HG03558 (cell line): ENCODE results near the gene TMPRSS4.

Experiments used
- ATAC-seq: cut with Tn5 transposase; IDR thresholded peaks from one replicate; pipeline ENCODE4 v1.9.1; 2021; ENCODE audit warnings: moderate number of reproducible peaks; ENCODE audit not compliant: unreplicated experiment; ENCODE audit errors: extremely low read depth

TMPRSS4 gene

DNA sequence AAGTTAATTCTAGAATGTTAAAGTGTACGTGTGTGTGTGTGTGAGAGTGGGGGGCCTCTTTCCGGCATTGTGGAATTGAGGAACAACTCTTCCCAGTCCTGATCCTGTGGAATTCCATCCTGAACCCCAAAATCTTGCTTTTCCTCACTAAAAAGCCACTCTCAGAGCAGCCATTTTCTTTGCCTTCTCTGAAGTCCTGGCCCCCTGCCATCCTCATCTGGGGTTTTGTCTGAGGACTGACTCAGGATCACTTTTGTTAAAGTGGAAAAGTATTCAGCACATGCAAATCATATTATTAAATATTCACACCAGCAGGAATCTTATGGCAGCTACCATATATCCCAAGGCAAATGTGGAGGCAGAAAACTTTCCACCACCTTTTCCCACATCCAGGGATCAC lies 72.0 kb downstream of the TMPRSS4 start:
- no peak for ATAC-seq

DNA sequence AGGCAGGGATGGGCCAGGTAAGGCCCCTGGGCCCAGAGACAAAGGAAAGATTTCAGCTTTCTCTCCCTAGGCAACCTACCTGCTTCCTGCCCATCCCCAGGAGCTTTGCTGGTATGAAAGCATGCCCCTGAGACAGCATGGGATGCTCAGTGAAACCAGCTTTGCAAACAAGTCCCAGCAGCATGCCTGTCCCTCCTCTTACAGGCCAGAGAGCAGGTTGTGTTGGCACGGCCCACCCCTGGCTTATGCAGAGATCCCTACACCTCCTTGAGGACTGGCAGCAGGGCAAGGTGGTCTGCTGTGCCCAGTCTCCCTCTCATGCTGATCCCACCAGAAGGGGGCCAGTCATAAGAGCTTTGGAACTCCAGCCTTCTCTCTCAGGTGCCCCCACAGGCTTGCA lies 72.6 kb downstream of the TMPRSS4 start:
- no peak for ATAC-seq

DNA sequence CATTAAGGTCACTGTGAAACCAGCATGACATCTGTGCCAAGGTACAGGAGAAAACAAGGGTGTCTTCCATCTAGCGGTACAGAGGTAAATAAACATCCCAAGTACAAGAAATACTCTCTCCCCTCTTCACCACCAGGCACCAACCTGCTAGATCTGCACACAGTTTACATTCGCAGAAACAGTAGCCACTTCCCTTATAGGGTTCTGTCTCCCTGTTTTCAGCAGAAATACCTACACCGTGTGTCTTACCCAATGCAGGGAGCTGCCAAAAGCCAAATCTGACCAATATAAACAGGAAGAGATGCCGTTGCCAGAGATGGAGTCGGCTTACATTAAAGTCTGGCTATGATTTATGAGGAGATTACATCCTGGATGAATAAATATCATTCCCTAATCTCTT lies 74.6 kb downstream of the TMPRSS4 start:
- no peak for ATAC-seq

DNA sequence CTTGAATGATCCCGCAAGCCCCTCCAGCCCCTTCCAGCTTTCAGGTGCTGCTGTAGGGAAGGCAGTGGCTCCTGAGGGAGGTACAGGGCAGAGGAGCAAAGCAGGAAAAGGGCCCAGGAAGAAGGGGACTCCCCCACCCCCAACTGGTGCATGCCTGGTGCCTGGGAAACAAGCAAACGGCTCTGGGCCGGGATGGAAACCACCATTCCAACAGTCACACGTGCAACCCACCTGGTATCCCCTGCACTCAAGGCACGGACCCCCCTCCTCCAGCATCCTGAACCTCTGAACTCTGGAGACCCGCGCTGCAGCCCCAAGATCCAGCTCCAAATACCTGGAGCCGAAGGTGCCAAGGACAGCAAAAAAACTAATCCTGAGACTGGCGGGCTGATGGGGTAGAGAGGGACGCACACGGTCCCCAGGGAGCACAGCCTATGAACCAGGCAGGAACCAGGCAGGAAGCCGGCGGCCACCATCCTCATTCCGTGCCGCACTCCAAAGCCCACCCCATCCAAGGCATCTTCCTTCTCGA lies 75.2 kb downstream of the TMPRSS4 start:
- ATAC-seq: no peak

DNA sequence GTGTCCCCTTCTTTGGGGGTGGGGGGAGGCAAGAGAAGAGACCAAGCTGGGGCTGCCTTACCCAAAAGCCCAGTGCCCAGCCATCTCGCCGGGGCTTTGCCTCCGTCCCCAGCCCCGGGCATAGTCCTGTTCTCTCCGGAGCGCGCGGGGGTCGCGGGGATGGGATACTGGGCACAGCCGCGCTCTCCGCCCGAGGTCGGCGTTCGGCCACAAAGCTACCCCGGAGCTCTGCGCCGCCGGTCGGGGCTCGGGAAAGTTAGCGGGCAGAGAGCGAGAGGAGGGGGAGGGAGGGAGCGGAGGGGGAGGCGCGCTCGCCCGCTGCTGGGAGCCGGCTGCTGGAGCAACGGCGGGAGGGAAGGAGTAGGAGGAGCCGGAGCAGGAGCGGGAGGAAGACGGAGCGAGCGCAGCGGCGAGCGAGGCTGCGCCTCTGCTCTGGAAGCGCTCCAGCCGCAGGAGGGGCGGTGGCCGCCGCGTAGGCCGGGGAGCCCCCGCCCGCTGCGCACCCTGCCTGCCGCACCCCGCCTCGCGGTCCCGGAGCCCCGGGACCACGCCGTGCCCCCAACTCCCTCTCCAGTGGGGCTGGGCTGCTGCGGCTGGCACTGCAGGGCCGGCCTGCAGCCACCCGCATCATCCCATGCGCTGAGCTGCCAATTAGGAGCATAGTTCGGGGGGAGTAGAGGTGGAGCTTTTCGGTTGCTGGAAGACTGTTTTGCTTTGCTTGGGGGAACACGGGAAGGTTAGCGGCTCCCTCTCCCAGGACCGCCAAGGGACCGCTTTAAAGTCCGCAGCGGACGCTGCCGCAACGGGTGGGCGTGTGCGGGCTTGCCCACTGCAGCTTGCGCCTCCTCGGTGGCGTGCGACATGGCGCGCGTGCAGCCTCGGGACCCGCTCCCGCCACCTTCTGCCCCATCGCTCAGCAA lies 75.9 kb downstream of the TMPRSS4 start, which contains the start of gene SCN4B:
SCN4B (minus strand) TSS at position 272 of the 920 bp plus-strand sequence; CDS start at position 122, 150 bp downstream.
- ATAC-seq: no peak

DNA sequence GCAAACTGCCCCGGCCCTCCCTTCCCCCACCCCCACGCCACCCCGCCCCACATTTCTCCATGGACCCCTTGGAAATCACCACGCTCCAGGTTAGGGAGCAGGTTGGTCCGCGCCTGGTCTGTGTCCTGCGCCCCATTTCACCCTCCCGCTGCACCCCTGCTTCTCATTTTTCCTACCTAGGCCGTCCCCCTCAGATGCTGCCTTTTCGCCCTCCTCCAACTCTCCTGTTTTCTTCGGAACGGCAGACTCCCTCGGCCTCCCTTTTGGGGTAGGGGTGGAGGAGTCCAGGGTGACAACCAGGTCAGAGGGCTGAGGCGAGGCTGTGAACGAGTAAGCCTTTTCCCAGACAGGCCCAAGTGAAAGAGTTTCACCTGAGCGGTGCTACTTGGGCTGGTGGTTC lies 76.6 kb downstream of the TMPRSS4 start:
- no peak for ATAC-seq

DNA sequence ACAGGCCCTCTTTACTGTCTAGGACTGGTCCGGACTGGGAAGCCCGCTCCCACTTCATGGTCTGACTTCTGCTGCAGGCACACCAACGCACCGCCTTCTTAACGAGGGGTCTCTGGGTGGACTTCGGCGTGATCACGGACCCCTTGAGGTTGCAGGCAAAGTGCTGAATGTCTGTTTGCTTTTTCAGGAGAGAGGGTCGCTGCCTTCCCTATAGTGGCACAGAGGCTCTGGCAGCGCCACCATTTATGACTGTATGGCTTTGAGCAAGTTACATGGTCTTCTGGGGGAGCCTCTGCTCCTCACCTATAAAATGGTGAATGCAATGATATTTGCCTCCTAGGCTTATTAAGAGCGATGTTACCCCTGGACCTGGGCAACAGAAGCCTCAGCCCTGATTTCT lies 77.1 kb downstream of the TMPRSS4 start:
- ATAC-seq: no peak

DNA sequence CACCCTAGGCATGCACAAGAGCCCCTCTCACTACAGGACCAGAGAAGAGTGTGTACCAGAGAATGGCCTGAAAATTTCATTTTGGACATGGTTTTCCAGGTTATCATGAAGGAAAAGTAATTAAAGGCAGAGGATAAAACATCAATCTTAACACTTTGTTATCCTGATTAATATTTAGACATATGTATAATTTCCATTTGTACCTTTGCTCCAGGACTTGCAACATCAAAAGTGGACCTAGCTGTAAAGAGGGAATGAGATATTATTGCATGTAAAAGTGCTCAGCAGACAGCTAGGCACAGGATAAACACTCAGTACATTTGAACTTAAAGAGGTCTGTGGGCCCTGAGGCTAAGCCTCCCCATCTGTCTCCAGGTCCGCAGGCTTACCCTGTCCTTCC lies 77.8 kb downstream of the TMPRSS4 start:
- ATAC-seq: no peak

DNA sequence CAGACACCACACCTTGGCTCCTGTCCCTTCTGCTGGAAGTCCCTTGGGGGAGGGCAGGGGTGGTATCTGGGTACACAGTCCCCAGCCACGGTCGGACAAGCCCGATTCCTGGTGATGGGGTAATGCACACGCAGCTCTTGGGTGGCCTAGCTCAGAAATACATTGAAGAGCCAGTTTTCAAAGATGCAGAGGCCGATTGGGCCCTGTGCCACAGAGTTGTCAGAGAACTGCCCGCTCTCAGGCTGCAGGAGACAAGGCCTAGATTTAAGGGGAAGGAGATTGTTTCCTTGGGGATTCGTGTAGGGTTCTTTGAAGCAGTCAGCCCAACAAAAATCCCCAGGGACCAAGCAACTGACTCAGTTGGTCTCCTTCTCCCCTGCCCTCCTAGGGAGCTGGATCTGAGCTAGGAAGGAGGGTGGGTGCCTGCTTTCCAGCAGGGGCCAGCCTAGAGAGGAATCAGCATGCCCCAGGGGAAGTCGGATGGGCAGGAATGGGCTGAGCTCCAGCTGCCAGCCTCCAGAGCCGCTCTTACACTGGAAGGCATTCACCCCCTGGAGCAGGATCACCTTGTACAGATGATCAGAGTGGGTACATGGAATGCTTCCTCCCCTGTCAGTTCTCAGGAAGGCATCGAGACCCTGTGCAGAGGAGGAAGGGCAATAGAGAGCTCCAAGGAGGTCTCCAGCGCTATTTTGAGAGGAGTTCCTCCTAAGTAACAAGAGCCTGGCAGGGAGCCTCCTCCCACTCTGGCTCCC lies 79.1 kb downstream of the TMPRSS4 start:
- no peak for ATAC-seq

DNA sequence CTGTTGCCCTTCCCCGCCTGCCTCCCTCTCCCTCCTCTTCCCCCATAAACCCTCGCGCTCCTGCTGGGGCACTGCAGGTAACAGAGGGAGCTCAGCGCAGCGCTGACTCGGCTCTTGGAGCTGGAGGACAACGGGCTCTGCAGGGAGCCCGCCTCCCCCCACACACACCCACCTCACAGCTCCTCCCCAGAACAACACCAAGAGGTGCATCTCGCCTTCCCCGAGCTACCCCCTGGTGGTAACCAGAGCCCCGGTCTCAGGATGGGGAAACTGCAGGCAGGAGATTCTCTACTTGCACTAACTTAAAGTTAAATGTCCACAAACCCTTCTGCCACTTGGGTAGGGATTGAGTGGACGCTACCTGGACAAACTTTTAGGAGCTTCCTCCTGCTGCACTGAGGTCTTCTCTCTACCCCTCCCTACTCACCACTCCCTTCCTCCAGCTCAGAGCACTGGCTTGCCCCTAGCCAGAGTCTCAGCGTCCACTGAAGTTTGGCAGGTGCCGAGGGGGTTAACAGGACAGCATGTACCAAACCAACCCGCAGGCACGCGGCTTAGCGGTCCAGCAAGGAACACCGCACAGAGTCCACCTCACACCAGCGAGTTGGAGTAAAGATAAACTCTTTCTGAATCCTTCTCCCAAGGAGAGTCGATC lies 79.8 kb downstream of the TMPRSS4 start:
- no peak for ATAC-seq

DNA sequence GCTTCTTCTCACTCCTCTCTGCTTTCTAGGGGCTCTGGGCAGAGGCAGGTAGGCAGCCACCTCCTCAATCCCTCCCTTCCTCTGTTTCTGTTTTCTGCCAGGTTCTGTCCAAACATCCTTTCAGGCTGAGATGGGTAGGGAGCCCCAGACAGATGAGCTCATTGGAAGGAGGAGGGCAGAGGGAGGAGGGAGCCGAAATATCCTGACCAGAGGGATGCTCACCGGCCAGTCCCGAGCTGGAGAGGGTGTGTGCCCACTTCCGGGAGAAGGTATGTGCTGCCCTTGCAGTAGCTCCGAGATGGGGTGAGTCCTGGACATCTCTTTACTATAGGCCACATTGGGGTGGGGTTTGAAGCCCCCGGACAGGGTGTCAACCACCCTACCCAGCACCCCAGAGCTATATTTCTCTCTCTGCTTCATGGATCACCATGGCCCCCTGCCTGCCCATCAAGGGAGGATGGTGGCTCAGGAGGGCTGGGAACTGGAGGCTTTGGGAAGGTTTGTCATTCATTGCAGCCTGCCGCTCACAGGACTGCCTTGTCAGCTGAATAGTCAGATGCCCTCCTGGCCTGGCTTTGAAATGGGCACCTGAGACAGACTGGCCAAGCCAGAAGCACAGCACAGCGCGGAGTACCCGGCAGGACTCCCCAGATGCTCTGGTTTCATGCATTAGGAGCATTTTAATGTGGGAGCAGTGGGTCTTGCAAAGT lies 80.5 kb downstream of the TMPRSS4 start:
- ATAC-seq: no peak

DNA sequence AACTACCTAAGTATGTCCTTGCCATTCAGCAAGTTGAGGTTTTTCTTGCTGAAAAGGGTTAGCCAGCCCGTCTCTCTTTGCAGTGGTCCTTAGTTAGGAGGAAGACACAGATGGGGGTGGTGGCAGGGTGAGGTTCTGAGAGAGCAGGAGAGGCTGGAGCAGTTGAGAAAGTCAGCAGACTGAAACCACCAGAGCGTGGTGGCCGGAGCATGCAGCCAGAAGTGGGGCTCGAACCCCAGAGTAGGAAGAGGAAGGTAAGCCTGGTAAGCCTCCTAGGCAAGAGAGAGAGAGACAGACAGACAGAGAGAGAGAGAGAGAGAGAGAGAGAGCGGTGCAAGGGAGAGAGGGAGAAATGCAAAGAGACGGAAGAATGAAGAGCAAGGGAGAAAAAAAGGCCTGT lies 84.9 kb downstream of the TMPRSS4 start:
- ATAC-seq: no peak

DNA sequence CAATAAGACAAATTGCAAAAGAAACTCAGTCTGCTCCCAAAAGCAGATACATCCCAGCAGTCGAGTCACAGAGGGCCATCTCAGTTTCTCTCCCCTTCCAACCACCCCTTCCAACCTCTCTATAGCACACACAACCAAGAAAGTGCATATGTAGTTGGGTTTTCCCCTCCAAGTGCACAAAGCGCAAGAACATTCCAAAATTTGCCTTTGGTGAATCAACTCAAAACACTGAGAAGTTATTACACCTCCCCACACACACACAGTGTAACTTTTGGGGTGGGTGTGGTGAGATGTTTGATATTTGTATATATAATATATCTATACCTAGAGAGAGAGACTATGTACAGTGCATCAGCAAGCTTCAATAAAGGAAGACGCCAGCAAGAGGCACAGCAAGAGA lies 86.0 kb downstream of the TMPRSS4 start:
- ATAC-seq: no peak

DNA sequence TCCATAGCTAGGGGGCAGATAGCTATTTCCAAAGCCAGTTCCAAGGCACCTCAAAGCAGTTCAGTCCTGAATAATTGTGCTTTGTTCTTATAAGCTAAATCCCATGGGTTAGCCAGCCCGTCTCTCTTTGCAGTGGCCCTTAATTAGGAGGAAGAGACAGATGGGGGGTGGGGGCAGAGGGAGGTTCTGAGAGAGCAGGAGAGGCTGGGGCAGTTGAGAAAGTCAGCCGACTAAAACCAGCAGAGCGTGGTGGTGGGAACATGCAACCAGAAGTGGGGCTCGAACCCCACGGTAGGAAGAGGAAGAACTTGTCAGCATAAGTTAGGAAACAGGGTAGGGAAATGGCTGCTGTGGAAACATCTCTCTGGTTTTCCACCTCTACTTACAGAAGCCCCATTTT lies 86.6 kb downstream of the TMPRSS4 start:
- ATAC-seq: no peak

DNA sequence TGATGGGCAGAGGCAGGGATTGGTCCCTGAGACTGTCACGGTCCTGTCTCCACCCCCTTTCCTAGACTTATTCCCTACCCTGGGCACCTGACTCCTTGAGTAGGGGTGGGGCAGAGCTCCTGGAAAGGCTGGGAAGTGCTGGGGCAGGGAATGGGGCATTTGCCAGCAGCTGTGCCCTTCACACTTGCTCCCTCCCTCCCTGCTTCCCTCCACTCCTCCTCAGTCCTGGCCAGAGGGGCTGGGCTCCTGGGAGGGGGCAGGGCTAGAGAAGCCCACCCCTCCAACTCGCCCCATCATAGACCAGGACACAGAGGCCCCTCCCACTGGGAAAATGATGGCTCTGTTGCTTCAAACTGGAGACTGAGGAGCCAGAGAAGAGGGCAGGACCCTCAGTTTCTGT lies 88.0 kb downstream of the TMPRSS4 start:
- ATAC-seq: no peak

DNA sequence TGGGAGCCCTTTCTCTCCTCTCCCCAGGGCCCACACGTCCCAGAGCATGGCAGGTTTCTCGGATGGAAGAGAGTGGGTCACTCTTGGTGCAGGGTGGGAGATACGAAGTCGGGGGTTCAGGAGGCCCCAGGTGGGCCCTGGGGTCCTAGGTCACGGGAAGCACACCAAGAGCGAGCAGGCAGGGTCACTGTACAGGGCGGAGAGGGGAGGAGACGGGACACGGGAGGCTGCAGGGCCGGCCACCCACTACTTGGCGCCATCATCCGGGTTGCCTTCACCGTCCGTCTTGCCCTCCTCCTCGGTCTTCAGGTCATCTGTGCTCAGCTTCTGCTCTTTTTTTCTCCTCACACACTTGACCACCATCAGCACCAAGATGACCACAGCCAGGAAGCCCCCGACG lies 89.8 kb downstream of the TMPRSS4 start:
- no peak for ATAC-seq

DNA sequence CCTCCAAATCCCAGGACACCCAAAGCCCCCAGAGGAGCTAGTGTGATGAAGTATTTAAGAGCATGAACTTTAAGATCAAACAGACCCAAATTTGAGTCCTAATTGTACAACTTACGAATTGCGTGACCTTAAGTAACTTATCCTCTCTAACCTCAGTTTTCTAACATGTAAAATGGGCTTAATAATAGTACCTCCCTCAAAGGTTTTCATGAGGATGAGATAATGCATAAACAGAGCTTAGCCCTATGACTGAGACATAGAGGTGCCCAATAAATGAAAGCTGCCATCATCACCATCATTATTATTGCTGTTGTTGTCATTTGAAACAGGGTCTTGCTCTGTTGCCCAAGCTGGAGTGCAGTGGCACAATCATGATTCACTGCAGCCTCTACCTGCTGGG lies 90.4 kb downstream of the TMPRSS4 start:
- no peak for ATAC-seq

DNA sequence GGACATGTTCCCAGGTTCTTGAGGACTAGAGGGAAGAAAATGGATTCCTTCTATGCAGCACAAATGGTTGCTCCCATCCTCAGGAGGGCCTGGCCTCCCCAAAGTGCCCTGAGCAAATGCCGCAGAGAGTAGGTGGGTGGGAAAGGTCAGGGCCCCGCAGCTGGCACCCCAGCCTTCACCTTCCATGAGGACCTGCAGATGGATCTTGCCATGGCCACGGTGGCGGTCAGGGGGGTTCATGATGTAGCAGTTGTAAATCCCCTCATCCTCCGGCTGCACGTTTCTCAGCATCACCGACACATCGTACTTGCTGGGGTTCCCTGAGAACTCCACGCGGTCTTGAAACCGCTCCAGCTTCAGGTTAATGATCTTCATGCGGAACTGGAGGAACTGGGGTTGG lies 91.0 kb downstream of the TMPRSS4 start:
- no peak for ATAC-seq

DNA sequence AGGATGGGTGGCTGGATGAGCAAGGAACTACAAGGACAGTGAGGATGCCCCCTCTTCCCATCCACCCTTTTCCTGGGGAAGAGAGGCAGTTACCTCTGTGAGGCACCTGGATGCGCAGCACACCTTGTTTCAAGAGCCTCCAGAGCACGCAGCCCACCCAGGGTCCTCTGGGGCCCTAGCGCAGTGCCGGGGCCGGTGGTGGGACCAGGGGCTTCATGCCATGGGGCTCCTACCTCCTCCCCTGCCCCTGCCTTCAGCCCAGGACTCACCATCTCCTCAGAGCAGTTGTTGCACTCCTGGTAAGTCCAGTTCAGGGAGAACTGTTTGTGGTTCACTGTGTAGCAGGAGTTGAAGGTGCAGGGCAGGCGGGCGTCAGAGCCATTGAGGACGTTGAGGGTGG lies 91.4 kb downstream of the TMPRSS4 start:
- no peak for ATAC-seq

DNA sequence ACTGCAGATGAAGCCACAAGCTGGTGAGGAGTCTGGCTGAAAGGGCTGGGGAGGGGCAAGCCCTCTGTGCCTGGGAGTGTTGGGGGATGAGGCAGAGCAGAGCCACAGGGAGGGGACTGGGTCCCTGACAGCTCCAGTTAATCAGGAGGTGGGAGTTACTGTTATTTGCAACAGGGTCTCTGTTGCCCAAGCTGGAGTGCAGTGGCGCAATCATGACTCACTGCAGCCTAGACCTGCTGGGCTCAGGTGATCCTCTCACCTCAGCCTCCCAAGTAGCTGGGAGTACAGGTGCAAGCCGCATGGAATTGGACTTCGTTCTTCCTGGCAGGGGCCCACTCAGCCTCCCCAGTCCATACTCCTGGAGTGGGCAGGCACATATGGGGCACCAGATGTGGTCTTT lies 91.9 kb downstream of the TMPRSS4 start:
- ATAC-seq: no peak
